ENCODE measurements around the gene GNAS-AS1.

Gene GNAS-AS1

GRCh38 chr20:58855506-58856389 lies 5.0 kb upstream of the GNAS-AS1 start:
- DNase-seq = no peak

GRCh38 chr20:58854638-58855471 lies 4.2 kb upstream of the GNAS-AS1 start:
- DNase-seq = peak; percentile 20

GRCh38 chr20:58853976-58854637 lies 3.4 kb upstream of the GNAS-AS1 start:
- DNase-seq = no peak

- no peak for DNase-seq
These were observed 2.8 kb upstream of the GNAS-AS1 start for GRCh38 chr20:58853466-58853865.

GRCh38 chr20:58852543-58853271 lies 2.0 kb upstream of the GNAS-AS1 start, which contains the start of gene GNAS:
GNAS (plus strand) TSS chr20:58852716.
- peak; percentile 62 for DNase-seq

- DNase-seq = no peak
These were observed 1.3 kb upstream of the GNAS-AS1 start for GRCh38 chr20:58851969-58852458.

- DNase-seq = no peak
These were observed 693 bp upstream of the GNAS-AS1 start for GRCh38 chr20:58851221-58851968.

- DNase-seq = no peak
These were observed 3.2 kb downstream of the GNAS-AS1 start for GRCh38 chr20:58847463-58847862.

- DNase-seq = no peak
These were observed 5.0 kb downstream of the GNAS-AS1 start for GRCh38 chr20:58845706-58846105.

GRCh38 chr20:58843128-58843556 lies 7.6 kb downstream of the GNAS-AS1 start:
- no peak for DNase-seq

- DNase-seq = no peak
These were observed 8.4 kb downstream of the GNAS-AS1 start for GRCh38 chr20:58842276-58842675.

GRCh38 chr20:58841539-58842264 lies 9.0 kb downstream of the GNAS-AS1 start:
- no peak for DNase-seq

- DNase-seq = no peak
These were observed 9.7 kb downstream of the GNAS-AS1 start for GRCh38 chr20:58840816-58841538.

GRCh38 chr20:58839991-58840747 lies 10.5 kb downstream of the GNAS-AS1 start:
- no peak for DNase-seq

GRCh38 chr20:58839474-58839874 lies 11.2 kb downstream of the GNAS-AS1 start:
- DNase-seq = peak; percentile 28

GRCh38 chr20:58838174-58838573 lies 12.5 kb downstream of the GNAS-AS1 start:
- DNase-seq = no peak

- no peak for DNase-seq
These were observed 13.0 kb downstream of the GNAS-AS1 start for GRCh38 chr20:58837717-58838116.

GRCh38 chr20:58836616-58837204 lies 14.0 kb downstream of the GNAS-AS1 start:
- no peak for DNase-seq

- DNase-seq = no peak
These were observed 15.5 kb downstream of the GNAS-AS1 start for GRCh38 chr20:58835231-58835630.
